IPS-NIHi7 (cell line): Measurements from ENCODE around the gene ISG20L2.

Experiments used
- DNase-seq: peaks from one replicate; pipeline ENCODE4 v3.0.0; 2012; ENCODE audit warnings: mixed read lengths; ENCODE audit errors: extremely low spot score

The ISG20L2 gene

DNA sequence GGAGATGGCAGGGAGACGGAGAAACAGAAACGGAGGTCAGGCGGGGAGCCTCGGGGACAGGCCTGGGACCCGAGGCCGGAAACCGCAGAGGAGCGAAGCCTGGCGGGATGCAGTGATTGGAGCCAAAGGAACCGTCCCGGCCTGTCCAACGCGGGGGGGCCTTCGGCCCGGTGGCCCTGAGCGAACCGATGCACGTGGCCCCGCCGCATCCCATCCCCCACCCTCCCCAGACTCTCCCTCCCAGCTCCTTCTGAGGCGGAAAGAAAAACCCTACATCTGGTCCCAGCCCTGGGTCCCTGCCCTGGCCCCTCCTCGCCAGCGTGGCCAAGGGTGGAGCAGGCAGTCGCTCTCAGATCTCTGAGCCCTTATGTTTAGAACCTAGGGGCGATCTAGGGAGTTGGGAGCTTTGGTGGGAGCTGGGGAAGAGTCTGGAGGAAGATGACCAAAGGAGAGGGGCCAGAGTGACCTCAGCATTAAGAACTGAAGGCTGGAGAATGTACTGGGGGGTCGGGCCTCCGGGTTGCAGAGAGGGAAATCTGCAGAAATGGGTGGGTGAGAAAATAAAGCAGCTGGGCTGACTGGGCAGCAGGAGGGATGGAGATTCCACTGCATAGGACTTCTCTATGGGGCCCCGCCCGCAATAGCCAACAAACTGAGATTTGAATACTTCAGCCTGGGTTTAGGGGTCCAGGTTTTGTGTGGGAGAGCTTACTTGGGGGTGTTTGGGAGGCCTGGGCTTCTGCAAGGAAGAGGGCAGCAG, 21.7 kb downstream of the ISG20L2 start:
- DNase-seq = peak; percentile 48

DNA sequence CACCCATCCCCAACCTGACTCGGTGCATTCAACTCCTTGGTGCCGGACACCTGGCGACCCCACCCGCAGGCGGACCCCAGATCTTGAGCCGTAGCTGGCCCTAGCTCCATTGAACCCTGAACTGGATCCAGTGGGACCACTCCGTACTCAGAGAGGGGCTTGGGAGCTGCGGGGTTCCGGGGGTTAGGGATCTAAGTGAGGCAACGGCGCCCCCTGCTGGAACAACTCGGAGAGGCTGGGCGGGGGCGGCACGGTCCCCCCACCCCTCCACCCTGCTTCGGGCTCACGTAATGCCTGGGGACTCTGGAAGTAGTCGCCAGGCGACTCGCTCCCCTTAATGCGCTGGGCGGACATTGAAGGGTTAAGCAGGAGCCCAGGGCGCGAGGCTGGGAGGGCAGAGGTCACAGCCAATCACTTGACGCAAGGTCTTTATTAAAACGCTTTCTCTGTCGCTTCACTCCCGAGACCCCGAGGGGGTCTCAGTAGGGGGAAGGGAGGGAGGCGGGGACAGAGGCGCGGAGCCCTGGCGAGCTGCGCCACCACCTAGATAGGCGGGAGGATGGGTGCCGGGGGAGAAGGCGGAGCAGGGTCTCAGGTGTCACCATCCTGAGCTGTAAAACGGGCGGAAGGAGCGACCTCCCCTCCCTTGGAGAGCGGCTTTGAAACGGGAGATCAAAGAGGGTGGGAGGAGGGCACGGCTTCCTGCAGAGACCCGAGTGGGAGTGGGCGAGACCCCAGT, 22.5 kb downstream of the ISG20L2 start:
- peak; percentile 81 for DNase-seq

DNA sequence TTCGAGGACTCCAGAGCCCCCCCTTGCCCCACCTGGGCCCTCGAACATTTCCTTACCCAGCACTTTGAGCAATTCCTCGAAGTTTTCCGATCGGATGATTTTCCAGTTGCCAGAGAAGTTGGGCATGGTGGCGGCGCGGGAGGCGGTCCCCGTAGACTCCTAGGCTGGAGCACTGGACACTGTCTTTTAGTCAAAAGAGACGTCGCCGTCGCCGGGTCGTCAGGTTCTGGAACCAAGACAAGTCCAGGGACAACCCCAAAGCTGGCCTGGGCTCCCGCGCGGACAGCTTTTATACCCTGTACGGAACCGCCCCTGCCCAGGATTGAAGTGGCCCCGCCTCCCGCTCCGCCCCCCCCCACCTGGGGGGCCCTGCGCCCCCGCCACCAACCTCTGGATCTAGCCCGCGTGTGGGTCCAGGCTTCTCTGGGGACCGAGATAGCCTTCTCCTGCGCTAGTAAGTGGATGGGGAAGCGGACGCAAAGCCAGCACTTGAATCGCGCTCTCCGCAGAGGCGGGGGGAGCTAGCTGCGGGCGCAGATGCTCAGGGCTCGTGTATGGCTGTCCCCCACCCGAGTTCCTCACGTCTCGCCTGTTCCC, 23.1 kb downstream of the ISG20L2 start, which contains the start of gene CRABP2:
Gene CRABP2 (minus strand): TSS at position 263 of the 597 bp plus-strand sequence. CDS start 137 bp downstream, at position 126.
- DNase-seq = peak; percentile 35

DNA sequence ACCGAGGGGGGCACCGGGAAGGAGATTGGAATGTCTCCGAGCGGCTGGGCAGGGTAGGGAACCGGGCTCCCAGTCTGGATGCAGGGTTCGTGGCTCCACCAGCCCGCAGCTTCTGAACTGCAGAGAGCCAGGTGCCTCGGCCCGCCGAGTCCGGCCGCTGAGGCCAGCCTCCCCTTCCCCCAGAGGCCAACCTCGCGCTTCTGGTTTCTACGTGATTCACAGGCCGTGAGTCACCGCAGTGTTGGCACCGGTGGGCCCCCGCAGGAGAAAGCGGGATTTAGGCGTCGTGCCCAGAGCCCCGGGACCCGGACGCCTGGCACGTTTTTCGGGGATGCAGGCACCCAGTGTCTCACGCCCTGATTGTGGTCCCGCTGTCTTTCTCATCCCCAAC, 23.6 kb downstream of the ISG20L2 start:
- peak; percentile 23 for DNase-seq

DNA sequence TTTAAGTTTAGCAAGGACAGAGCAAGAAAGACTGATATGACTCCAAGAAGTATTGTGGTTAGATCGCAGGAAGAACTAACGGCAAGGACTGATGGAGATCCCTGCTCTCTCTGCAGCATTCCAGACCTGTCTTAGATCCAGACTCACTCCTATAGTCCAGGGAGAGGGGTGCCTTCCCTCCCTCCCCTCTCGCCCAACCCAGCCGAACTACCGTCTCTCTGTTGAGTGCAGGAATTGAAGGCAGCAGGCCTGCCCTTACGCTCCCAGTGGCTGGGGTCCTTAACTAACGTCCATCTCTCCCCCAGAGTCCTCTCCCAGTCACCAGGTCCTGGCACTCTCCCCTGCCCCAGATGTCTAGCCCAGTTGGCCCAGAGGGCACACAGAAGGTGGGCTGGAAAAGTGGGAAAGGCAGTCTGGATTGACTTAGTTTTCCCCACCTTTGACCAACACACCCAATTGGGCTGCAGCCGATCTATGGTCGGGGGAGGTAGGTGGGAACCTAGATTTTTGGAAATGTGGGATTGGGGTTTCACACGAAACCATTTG, 24.3 kb downstream of the ISG20L2 start:
- DNase-seq = no peak

DNA sequence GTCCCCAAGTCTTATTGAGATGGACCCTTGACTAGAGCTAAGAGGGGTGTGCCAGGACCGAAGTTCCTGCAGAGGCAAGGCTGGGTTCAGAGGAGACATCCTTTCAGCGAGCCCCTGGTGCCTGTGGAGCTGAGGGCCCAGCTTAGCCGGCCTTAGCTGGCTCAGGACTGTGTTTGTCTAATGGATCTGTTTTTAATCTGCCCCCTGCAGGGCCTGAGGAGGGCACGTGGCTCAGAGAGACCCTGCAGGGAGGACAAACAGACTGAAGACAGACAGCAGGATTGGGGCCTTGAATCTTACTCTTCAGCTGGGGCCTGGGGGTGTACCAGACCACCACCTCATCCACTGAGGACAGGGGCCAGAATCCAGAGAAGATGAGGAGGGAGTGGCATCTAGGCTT, 24.8 kb downstream of the ISG20L2 start:
- DNase-seq = peak; percentile 34

DNA sequence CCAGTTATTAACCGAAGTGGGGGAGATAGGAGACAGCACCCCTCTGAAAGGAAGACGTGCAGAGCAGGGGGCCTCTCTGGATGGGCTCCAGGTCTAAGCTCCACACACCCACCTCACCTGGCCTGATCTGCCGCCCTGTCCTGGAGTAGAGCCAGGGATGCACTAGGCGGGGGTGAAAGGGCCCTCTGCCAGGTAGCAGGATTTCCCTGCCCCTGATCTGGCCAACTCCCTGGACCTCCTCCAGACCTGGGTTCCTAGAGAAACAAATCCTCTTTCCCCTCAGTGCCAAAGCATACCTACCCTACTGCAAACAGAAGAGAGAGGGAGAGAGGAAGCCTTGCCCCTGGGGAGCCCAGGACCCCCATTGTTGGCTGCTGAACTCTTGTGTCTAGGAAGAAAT, 25.2 kb downstream of the ISG20L2 start:
- DNase-seq = no peak

DNA sequence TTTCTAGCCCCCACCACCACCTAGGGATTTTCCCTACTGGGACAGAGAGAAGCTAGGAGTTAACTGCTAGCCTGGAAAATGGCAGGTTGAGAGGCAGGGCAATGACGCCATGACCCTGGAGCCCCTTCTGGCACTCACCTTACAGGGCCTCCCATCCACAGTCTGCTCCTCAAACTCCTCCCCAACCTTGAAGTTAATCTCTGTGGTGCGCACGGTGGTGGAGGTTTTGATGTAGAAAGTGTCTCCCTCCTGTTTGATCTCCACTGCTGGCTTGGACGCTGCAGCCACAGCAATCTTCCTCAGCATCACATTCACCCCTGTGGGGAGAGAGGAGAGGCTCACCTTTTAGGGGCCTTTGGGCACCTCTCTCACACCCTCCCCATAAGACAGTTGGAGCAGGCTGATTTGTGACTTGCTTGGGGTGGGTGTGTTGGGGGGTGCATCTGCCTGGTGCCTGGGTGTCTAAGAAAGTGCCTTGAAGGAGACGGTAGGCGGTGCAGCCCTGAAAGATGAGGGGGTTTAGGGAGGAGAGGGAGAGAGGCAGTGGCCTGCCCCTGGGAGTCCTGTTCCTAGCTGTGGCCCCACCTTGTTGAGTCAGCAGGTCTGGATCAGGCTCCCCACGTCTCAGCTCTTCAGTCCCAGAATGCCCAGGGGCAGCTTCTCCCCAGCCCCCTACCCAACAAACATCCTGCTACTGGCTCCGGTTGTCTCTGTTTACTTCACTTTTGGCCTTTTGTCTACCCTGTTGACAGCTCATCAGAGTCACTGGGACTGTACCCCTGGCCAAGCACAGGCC, 27.6 kb downstream of the ISG20L2 start:
- DNase-seq = no peak

DNA sequence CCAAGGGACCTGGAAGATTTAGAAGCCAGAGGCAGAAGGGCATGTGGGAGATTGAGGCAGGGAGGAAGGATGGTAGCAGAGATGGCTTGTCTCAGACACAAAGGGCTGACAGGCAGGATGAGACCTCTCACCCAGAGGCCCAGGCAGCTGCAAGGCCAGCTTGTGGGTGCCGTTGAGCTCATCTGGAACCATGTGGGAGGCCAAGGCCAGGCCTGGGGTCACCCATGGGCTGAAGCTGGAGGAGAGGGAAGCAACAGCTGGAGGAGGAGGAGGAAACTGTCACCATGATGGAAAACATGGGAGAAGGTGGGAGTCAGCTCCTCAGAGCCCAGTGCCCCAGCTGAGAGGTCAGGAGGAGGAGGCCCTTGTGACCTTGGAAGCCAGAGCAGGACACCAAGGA, 29.6 kb downstream of the ISG20L2 start:
- DNase-seq = no peak

DNA sequence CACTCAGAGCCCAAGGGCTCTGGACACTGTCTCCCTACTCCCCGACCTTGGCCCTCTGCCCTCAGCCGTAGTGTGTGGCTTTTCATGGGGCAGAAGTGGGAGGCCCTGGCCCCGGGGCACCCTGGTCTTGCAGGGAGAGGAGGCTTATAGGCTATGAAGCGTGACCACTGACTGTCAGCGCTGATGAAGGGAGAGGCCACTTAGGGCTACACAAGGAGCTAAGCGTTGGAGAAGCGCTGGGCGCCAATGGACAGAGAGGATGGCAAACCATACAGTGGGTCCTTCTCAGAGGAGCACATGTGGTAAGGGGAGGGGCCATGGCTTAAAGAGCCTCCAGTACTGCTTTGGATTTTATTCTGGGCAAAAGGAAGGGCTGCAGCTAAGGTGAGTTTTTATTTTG, 31.1 kb downstream of the ISG20L2 start:
- no peak for DNase-seq

DNA sequence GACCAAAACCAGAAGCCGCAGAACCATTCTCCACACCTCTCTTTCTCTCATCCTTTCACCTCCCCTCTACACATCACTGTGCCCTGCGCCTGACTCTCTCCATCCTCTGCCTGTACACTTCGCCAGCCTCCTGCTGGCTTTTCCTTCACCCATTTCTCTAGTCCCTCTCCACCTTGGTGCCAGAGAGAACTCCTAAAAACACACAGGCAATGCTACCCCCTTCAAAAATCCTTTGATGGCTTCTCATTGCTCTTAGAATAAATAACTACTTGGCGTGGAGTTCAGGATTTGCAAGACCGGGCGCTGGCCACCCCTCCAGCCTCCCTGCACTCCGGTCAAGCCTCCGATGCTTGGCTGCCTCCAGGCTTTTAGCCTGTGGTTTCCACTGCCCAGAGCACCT, 31.8 kb downstream of the ISG20L2 start:
- DNase-seq = no peak

DNA sequence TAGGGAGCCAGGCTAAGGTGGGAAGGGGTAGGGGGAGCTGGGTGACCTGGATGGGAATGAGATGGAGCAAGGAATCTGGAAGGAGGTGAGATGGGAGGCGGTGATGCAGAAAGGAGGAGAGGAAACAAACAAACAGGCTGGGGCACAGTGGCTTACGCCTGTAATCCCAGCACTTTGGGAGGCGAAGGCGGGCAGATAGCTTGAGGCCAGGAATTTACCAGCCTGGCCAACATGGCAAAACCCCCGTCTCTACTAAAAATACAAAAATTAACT, 33.9 kb downstream of the ISG20L2 start:
- no peak for DNase-seq

DNA sequence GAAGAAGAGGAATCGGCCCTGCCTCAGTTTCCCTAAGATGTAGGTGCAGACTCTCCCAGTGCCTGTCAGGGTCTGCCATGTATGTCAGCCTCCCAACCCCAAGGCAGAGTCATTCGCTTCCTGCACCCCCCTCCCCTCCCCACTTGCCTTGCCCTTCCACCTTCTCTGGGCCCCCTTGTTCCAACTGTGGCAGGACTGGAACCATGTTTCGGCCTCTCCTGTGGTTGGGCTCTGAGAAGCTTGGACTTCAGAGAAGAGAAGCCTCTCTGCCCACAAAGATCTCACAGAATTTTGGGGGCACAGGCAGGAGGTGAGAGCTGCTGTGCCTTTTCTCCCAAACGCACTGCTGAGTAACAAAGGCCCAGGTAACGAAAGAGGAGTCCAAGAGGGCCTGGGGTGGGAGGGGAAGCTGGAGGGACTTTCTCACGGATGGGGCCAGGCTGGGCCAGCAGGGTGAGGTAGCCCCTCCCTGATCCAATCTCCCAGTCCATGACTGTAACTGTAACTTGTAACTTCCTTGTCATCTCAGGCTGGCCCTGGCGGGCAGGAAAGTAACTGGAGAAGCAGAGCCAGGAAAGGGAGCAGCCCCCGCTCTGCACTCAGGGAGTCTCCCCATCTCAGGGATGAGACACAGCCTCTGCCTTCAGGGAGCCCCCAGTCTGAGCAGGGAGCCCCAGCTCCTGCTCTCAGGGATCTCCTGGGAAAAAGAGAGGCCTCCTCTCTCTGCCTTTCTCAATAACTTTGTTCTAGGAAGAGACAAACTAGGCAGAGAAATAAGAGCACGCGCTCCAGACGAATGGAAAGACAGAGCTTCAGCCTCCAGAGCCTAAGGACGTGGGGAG, 34.5 kb downstream of the ISG20L2 start:
- DNase-seq = no peak

DNA sequence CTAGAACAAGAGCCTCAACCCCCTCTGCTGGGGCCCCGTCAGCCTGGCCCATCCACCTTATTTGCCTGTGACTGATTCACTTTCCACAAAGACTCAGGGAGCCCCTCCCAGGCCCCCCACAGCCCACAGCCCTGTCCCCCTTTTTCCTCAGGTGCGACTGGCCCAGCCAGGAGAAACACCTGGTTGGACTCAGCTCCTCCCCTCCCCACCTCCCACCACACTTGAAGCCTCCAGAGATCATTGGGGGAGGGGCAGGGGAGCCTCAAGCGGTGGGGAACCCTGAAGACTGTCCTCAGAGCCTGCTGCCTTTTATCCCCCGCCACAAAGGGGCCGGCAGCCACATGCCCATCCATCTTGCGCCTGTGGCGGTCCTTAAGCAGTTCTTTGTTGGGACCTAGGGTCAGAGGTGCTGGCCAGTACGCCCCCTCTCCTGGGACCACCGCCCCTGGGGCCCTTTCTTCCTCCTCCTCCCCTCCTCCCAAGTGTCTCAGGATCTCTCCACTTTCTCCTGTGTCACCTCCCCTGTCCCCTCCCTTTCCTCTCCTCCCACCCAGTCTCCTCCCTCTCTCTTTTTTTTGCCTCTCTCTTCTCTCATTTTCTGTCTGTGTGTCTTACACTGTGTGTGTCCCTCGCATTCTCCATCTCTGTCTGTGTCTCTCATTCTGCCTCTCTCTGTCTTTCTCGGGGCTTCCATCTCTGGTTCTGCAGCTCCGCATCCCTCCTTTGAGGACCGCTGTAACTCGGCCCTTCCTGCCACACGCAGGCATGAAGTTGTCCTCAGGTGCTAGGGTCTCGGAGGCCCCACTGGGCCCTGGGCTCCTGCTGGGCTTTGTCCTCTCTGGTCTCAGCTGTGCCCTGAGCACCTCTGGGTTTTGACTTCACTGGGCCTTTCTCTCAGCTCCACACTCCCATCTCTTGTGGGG, 35.4 kb downstream of the ISG20L2 start:
- peak; percentile 82 for DNase-seq

DNA sequence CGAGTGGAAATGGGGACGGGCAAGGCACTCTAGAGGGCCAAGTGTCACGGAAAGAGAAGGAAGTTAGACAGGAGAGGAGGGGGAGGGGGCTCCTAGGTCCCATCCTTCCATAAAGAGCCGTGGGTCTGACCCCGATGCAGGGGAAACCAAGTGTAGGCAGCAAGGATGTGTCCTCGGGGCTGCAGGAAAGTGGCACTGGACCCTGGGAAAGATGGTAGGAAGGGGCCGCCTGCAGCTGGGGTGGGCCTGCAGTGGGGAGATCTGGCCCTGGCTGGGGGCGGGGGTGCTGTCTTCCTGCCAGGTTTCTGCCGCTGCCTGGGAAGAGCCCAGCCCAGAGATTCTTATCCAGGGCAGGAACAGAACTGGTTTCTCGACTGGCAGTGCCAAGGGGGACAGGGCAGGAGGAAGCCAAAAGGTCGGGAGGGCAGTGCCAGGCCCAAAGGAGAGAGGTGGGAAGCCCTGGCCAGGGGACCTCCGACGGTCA, 36.1 kb downstream of the ISG20L2 start:
- DNase-seq = no peak

DNA sequence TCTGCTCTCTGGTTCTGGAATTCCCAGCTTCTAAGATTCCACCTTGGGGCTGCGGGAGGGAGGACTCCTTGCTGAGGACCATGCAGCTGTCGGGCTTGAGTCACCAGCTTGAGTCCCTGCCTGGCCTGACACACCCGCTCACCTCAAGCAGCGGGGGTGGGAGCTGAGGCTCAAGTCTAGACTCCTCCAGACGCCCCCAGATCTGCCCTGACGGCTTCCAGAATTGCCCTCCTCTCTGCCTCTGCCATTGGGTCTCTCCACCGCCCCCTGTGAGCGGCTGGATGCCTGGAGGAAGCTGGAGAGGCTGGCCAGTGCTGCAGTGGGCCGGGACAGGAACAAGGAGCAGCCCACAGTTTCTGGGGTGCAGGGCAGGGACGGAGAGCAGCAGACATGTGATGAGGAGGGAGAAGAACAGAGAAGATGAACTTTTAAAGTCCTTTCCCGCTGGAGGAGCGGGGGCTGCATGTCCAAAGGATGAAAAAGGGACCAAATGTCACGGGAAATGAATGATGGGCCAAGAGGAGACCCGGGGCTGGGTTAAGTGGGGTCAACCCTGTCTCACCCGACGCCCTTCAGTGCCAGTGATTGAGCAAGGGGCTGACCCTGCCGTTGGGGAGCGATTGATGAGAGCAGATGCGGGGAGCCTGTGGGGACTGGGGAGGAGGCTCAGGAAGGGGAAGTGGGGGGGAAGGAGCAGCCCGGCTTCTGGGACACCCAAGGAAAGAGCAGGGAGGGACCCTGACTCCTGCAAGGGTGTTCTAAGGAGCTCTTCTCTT, 36.7 kb downstream of the ISG20L2 start:
- no peak for DNase-seq

DNA sequence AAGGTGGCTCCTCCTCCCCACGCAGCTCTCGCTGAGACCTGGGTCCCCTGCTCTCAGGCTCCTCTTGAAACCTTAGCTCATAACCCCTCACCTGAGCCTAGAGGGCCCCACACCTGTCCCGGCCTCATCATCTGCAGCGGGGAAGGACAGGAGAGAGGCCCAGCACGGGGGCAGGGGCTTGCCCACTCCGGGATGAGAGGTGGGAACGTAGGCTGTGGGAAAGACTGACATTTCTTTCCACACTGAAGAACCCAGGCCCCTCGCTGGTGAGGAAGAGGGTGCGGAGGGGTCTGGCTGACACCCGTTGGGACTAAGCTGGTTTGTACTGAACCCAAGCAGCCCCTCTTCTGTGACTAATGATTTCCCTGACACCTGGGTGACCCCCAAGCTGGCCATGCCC, 37.4 kb downstream of the ISG20L2 start:
- DNase-seq = no peak

DNA sequence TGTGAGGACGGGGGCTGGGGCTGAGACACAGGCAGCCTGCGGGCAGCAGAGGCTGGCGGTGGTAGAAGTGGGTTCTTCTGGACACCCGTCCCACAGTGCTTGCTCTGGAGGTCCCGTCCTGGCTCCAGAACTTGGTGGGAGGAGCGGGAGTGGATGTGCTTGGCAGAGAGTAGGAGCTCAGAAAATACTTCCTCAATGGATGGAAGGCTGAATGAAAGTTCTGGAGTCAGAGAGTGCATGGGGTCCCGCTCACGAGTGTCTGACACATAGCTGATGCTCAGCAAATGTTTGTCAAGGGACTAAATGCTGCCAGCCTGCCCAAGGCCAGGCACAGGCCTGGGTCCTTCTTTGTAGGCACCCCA, 37.9 kb downstream of the ISG20L2 start:
- no peak for DNase-seq
